ENCODE data around the gene FEZ2.

GRCh38 chr2:36568516-36569246 is 29.3 kb downstream of the FEZ2 start:
- TF ChIP-seq, protein P1, sequence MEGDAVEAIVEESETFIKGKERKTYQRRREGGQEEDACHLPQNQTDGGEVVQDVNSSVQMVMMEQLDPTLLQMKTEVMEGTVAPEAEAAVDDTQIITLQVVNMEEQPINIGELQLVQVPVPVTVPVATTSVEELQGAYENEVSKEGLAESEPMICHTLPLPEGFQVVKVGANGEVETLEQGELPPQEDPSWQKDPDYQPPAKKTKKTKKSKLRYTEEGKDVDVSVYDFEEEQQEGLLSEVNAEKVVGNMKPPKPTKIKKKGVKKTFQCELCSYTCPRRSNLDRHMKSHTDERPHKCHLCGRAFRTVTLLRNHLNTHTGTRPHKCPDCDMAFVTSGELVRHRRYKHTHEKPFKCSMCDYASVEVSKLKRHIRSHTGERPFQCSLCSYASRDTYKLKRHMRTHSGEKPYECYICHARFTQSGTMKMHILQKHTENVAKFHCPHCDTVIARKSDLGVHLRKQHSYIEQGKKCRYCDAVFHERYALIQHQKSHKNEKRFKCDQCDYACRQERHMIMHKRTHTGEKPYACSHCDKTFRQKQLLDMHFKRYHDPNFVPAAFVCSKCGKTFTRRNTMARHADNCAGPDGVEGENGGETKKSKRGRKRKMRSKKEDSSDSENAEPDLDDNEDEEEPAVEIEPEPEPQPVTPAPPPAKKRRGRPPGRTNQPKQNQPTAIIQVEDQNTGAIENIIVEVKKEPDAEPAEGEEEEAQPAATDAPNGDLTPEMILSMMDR (IDR thresholded peaks at IDR 0.05) = no peak
- TF ChIP-seq POLR2A (IDR thresholded peaks at IDR 0.05) = no peak
